Neuronal stem cell (in vitro differentiated cells): ENCODE results near the gene RIMKLA.

Experiments used
- DNase-seq: peaks from one replicate; pipeline ENCODE4 v3.0.0-alpha.2; 2013; ENCODE audit warnings: low spot score
- H2AFZ ChIP-seq: one replicate; pipeline ENCODE4 v1.6.1; 2013; ENCODE audit warnings: mild to moderate bottlenecking, low read length, inconsistent platforms
- H2AK5ac ChIP-seq: 2 replicates; pipeline ENCODE4 v1.6.1; 2013; ENCODE audit warnings: low read depth, mild to moderate bottlenecking, inconsistent platforms, low read length, moderate library complexity, mixed read lengths
- H2BK120ac ChIP-seq: 2 replicates; pipeline ENCODE4 v1.6.1; 2013; ENCODE audit warnings: low read depth, mild to moderate bottlenecking, inconsistent platforms, low read length, moderate library complexity, mixed read lengths
- H2BK12ac ChIP-seq: one replicate; pipeline ENCODE4 v1.6.1; 2013; ENCODE audit warnings: low read length, inconsistent platforms
- H2BK15ac ChIP-seq: 2 replicates; pipeline ENCODE4 v1.6.1; 2013; ENCODE audit warnings: mild to moderate bottlenecking, low read length, inconsistent platforms, mixed read lengths
- H2BK5ac ChIP-seq: one replicate; pipeline ENCODE4 v1.6.1; 2013; ENCODE audit warnings: inconsistent platforms, mild to moderate bottlenecking, low read length, moderate library complexity
- H3K14ac ChIP-seq: one replicate; pipeline ENCODE4 v1.6.1; 2013; ENCODE audit warnings: low read length, inconsistent platforms
- H3K18ac ChIP-seq: 2 replicates; pipeline ENCODE4 v1.6.1; 2013; ENCODE audit warnings: low read length, inconsistent platforms
- H3K23ac ChIP-seq: 2 replicates; pipeline ENCODE4 v1.6.1; 2013; ENCODE audit warnings: low read depth, mild to moderate bottlenecking, mixed read lengths, low read length, inconsistent platforms; ENCODE audit not compliant: poor library complexity
- H3K27ac ChIP-seq: replicated peaks from 3 replicates; pipeline ENCODE4 v1.5.1; 2013; ENCODE audit warnings: low read length, inconsistent platforms
- H3K27me3 ChIP-seq, 3 experiments: 2 replicates each; pipeline ENCODE4 v1.6.1; 2013; ENCODE audit warnings: low read length in 3 of 3, mild to moderate bottlenecking in 2 of 3, inconsistent platforms in 1 of 3, low read depth in 1 of 3, mixed read lengths in 1 of 3, moderate library complexity in 1 of 3; ENCODE audit not compliant: control insufficient read depth in 3 of 3, insufficient read depth in 3 of 3
- H3K36me3 ChIP-seq, 2 donors: replicated peaks in 1 of 2; 2 replicates each; pipeline ENCODE4 v1.6.1; 2013; ENCODE audit warnings: low read length in 2 of 2; ENCODE audit not compliant: control insufficient read depth in 2 of 2, insufficient read depth in 2 of 2
- H3K4ac ChIP-seq: 2 replicates; pipeline ENCODE4 v1.6.1; 2013; ENCODE audit warnings: inconsistent platforms, mild to moderate bottlenecking, low read length, moderate library complexity
- H3K4me1 ChIP-seq, 2 donors: 1 replicate in 1 of 2; 2 replicates in 1 of 2; pipeline ENCODE4 v1.6.1; 2013; ENCODE audit warnings: low read length in 2 of 2, low read depth in 1 of 2; ENCODE audit not compliant: control insufficient read depth in 2 of 2, insufficient read depth in 1 of 2
- H3K4me2 ChIP-seq: one replicate; pipeline ENCODE4 v1.6.1; 2013; ENCODE audit warnings: mild to moderate bottlenecking, low read length, inconsistent platforms; ENCODE audit not compliant: insufficient read depth, poor library complexity, severe bottlenecking
- H3K4me3 ChIP-seq, 2 donors: 2 replicates each; pipeline ENCODE4 v1.5.1; 2013; ENCODE audit warnings: low read length in 2 of 2, mild to moderate bottlenecking in 2 of 2, inconsistent platforms in 1 of 2, moderate library complexity in 1 of 2
- H3K79me1 ChIP-seq: one replicate; pipeline ENCODE4 v1.6.1; 2013; ENCODE audit warnings: low read depth, mild to moderate bottlenecking, inconsistent platforms, low read length, moderate library complexity
- H3K9ac ChIP-seq: one replicate; pipeline ENCODE4 v1.6.1; 2013; ENCODE audit warnings: mild to moderate bottlenecking, low read depth, low read length, inconsistent platforms; ENCODE audit not compliant: poor library complexity
- H3K9me3 ChIP-seq, 2 donors: replicated peaks in 1 of 2; 2 replicates each; pipeline versions ENCODE3 to v1.6.1; 2013; ENCODE audit warnings: low read length in 2 of 2, mild to moderate bottlenecking in 2 of 2, inconsistent platforms in 1 of 2, low read depth in 1 of 2, mixed read lengths in 1 of 2, moderate library complexity in 1 of 2; ENCODE audit not compliant: control insufficient read depth in 2 of 2, insufficient read depth in 1 of 2
- H4K8ac ChIP-seq: one replicate; pipeline ENCODE4 v1.6.1; 2013; ENCODE audit warnings: low read depth, mild to moderate bottlenecking, inconsistent platforms, low read length, moderate library complexity
- H4K91ac ChIP-seq: one replicate; pipeline ENCODE4 v1.6.1; 2013; ENCODE audit warnings: low read length, low read depth, mild to moderate bottlenecking, inconsistent platforms; ENCODE audit not compliant: poor library complexity
- WGBS, 2 donors: extraction: QIAGEN DNeasy Blood & Tissue Kit; methylation state at CpG; one replicate each; pipeline ENCODE4 v1.1.7; 2013; ENCODE audit warnings: missing lambda C conversion rate in 2 of 2, mixed read lengths in 1 of 2; ENCODE audit not compliant: insufficient read length in 2 of 2, insufficient replicate concordance in 1 of 2; ENCODE audit errors: extremely low coverage in 2 of 2; 5-methylcytosine and 5-hydroxymethylcytosine counted together

RIMKLA gene

DNA sequence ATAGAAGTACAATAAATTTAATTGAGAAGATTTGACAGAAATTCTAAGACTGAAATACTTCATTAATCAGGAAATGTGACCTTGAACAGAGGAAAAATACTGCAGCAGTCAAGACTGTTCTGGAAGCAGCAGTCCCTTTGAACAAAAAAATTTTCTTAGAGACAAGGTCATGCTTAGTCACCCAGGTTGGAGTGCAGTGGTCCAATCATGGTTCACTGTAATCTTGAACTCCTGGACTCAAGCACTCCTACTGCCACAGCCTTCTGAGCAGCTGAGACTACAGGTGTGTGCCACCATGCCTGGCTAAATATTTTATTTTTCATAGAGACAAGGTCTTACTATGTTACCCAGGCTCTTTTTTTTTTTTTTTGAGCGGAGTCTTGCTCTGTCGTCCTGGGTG is 80.6 kb downstream of the RIMKLA start:
- no peak overlapping the region for H2BK12ac ChIP-seq
- no peak overlapping the region for H3K9ac ChIP-seq
- no peak overlapping the region for H2BK15ac ChIP-seq
- H3K9me3 ChIP-seq, result no peaks in the 10 kb centered on the region
- H3K4ac ChIP-seq, result no peak overlapping the region
- no CpG with 5 or more reads among the region's 2 CpGs for WGBS, 2 donors
- no peak for DNase-seq
- no peak overlapping the region for H4K91ac ChIP-seq
- no peak overlapping the region for H2AK5ac ChIP-seq
- no peak overlapping the region for H3K14ac ChIP-seq
- no peak overlapping the region for H2BK5ac ChIP-seq
- H3K27me3 ChIP-seq, result no peaks in the 10 kb centered on the region
- no peak overlapping the region for H3K18ac ChIP-seq
- no peak overlapping the region for H3K27ac ChIP-seq
- H3K4me1 ChIP-seq, result peaks cover 9 to 10% of the 10 kb centered on the region in 2 donors
- no peak overlapping the region for H4K8ac ChIP-seq
- no peak overlapping the region for H3K23ac ChIP-seq
- H3K79me1 ChIP-seq, result no peaks in the 10 kb centered on the region
- H3K36me3 ChIP-seq, result peaks cover 0 to 25% of the 10 kb centered on the region in 2 donors
- H2AFZ ChIP-seq, result no peak overlapping the region
- no peak overlapping the region for H2BK120ac ChIP-seq
- no peak overlapping the region for H3K4me2 ChIP-seq
- H3K4me3 ChIP-seq, result no peak overlapping the region

DNA sequence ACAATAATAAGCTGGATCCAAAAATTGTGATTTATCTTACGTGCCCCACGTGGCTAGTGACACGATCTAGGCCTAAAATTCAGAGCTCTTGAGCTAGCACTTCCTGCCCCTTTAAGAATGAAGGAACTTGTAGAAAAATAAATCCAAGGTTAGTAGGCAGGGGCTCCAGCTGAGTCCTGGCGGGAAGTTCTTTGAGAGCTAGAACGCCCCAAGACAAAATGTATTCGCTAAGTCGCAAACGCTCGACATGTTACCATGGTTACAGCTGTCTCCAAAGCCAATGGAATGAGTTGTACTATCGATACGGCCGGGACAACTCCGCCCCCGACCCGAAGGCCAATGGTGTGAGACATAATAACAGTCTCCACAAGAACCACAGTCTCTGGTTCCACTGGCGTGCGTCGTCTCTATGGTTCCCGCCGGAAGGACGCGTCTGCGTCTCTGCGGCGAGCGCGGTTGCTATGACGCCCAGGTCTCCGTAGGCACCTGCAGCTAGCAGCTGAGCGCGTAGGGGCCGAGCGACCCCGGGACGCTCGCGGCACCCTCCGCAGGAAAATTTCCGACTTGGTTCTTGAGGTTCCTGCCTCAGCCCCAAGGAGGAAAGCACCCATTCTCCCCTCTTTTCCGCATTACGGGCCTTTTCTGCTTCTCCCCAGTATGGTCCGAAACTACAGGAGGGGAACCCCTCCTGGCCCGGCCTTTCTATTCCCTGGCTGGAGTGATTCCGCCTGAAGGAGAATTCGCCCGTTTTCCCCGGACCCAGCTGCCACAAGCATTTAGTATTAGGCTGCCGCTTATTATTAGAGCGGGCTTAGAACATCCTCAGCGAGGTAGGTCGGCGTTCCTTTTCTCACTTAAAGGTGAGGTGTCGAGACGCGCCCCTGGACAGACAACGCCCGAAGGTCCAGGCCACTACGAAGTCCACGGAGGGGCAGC is 82.5 kb downstream of the RIMKLA start, which contains the start of gene CCDC30:
Gene CCDC30 (plus strand): TSS at position 459 of the 936 bp plus-strand sequence. CDS start 17,266 bp downstream, outside the sequence.
- no peak within 1 kb of the TSS for H2BK12ac ChIP-seq
- peaks cover 4% of the 10 kb centered on the region in 2 donors for H3K4me1 ChIP-seq
- peak within 1 kb of the TSS; percentile 82 to 89 for H3K4me3 ChIP-seq
- no peak within 1 kb of the TSS for H4K91ac ChIP-seq
- peak within 1 kb of the TSS; percentile 95 for H3K4me2 ChIP-seq
- H3K18ac ChIP-seq, result peak within 1 kb of the TSS; percentile 73
- H3K27ac ChIP-seq, result peak within 1 kb of the TSS; percentile 69
- H3K14ac ChIP-seq, result no peak within 1 kb of the TSS
- peaks cover 0 to 22% of the 10 kb centered on the region in 2 donors for H3K36me3 ChIP-seq
- H2BK120ac ChIP-seq, result no peak within 1 kb of the TSS
- no peaks in the 10 kb centered on the region for H3K27me3 ChIP-seq
- no peak within 1 kb of the TSS for H2AK5ac ChIP-seq
- H4K8ac ChIP-seq, result no peak within 1 kb of the TSS
- peak; percentile 97 for DNase-seq
- no peak within 1 kb of the TSS for H3K23ac ChIP-seq
- WGBS, 2 donors, result no CpG with 5 or more reads among the region's 59 CpGs
- no peaks in the 10 kb centered on the region for H3K9me3 ChIP-seq
- peak within 1 kb of the TSS; percentile 97 for H2AFZ ChIP-seq
- no peaks in the 10 kb centered on the region for H3K79me1 ChIP-seq
- no peak within 1 kb of the TSS for H2BK15ac ChIP-seq
- H3K9ac ChIP-seq, result no peak within 1 kb of the TSS
- H3K4ac ChIP-seq, result no peak within 1 kb of the TSS
- H2BK5ac ChIP-seq, result no peak within 1 kb of the TSS

DNA sequence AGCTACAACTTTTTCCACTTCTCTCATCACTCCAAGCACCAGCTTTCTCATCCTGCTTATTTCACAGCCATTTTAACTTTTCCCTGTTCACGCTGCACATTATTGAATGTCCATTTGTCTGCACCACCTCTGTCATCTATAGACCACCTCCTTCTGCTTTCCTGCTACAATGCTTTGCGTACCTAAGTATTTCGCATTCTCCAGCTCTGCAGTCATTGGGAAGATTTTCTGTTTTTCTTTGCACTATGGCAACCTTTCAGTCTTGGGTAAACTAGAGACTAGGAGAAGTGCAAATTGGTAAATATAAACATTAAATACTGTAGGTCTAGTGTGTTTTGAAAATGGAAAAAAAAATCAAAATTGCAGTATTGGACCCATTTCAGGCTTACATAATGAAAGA is 83.3 kb downstream of the RIMKLA start:
- no peaks in the 10 kb centered on the region for H3K27me3 ChIP-seq
- H3K14ac ChIP-seq, result no peak overlapping the region
- H2AFZ ChIP-seq, result peak overlapping the region; percentile 97
- H4K8ac ChIP-seq, result no peak overlapping the region
- H3K23ac ChIP-seq, result no peak overlapping the region
- no CpG with 5 or more reads among the region's 3 CpGs for WGBS, 2 donors
- H3K79me1 ChIP-seq, result no peaks in the 10 kb centered on the region
- no peaks in the 10 kb centered on the region for H3K9me3 ChIP-seq
- H4K91ac ChIP-seq, result no peak overlapping the region
- H2BK15ac ChIP-seq, result no peak overlapping the region
- no peak overlapping the region for H2BK120ac ChIP-seq
- no peak overlapping the region for H3K27ac ChIP-seq
- peak overlapping the region; percentile 95 for H3K4me2 ChIP-seq
- H3K9ac ChIP-seq, result no peak overlapping the region
- H3K4me3 ChIP-seq, result peak overlapping the region in 1 of 2 donors; percentile 82
- no peak overlapping the region for H3K4ac ChIP-seq
- no peak overlapping the region for H2BK5ac ChIP-seq
- H3K36me3 ChIP-seq, result peaks cover 0 to 14% of the 10 kb centered on the region in 2 donors
- no peak overlapping the region for H2BK12ac ChIP-seq
- DNase-seq, result no peak
- H3K4me1 ChIP-seq, result peaks cover 4% of the 10 kb centered on the region in 2 donors
- H2AK5ac ChIP-seq, result no peak overlapping the region
- H3K18ac ChIP-seq, result no peak overlapping the region

DNA sequence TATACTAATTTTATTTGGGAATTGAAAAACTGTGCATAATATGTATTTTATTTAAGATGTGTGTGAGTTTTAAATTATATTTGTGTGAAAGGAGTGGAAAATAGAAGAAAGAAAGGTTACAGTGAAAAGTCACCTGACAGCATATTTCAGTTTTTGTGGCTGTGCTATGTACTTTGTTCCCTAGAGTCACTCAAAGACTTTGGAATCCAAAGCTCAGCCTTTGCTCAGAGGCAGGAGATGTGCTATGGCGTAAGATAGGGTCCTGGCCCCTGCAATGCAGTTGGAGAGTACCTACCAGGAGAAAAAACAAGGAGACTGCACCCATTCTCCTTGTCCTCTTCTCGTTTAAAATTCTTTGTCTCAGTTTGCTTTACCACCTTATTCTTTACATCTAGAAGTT is 85.4 kb downstream of the RIMKLA start:
- no peaks in the 10 kb centered on the region for H3K79me1 ChIP-seq
- no peak overlapping the region for H2AFZ ChIP-seq
- no peak overlapping the region for H3K4me3 ChIP-seq

More for the DNA sequence above, 85.4 kb downstream of the RIMKLA start:
- Histone ChIP-seq H2BK120ac (no peak overlapping the region), H2BK5ac (no peak overlapping the region), H3K27ac (no peak overlapping the region), H3K9me3 (no peaks in the 10 kb centered on the region), H3K27me3 (no peaks in the 10 kb centered on the region), H3K4me1 (peaks cover 4% of the 10 kb centered on the region in 2 donors), H4K91ac (no peak overlapping the region), H3K4ac (no peak overlapping the region), H3K9ac (no peak overlapping the region), H3K18ac (no peak overlapping the region), H3K4me2 (no peak overlapping the region), H4K8ac (no peak overlapping the region), H3K23ac (no peak overlapping the region), H2AK5ac (no peak overlapping the region), H3K36me3 (no peaks in the 10 kb centered on the region), H2BK15ac (no peak overlapping the region), H2BK12ac (no peak overlapping the region), H3K14ac (no peak overlapping the region)
- no peak for DNase-seq
- no CpG with 5 or more reads among the region's 2 CpGs for WGBS, 2 donors
